IMR-90 (cell line): ENCODE results near the gene KRT71. TPM values are rescaled to one million over a fixed set of nuclear protein-coding genes. Genes with fewer than 3 reads are reported as not detected.

ENCODE experiments used
- ATAC-seq: fragments of 200-7000 bp; cut with Tn5 transposase; 2 replicates; pipeline ENCODE4 v1.9.1; 2020; ENCODE audit warnings: low read depth, mild to moderate bottlenecking, moderate library complexity
- BruUV-seq: library from RNA; stranded (reverse); fragments of 400-500 nt; replicated peaks from 2 replicates; lab custom pipeline; 2021; lab: Mats Ljungman, UMichigan
- CTCF ChIA-PET: fragments of 300-600 bp; formaldehyde crosslinking; extraction: SDS; loops from one replicate; lab custom pipeline; 2021; ENCODE audit warnings: antibody characterized with exemption; lab: Yijun Ruan, JAX
- POLR2A ChIA-PET: fragments of 300-600 bp; sonication (Branson Sonifier 250); formaldehyde crosslinking; loops from one replicate; lab custom pipeline; 2022; ENCODE audit warnings: antibody characterized with exemption; ENCODE audit not compliant: unreplicated experiment; lab: Charles Lee
- DNase-seq: peaks from one replicate; pipeline ENCODE4 v3.0.0; 2013
- H2AFZ ChIP-seq: replicated peaks from 2 replicates; pipeline ENCODE3; 2013; ENCODE audit warnings: low read length, mild to moderate bottlenecking; ENCODE audit not compliant: poor library complexity
- H2AK5ac ChIP-seq: 2 replicates; pipeline ENCODE4 v1.6.1; 2013; ENCODE audit warnings: low read depth, low read length, inconsistent platforms
- H2AK9ac ChIP-seq: replicated peaks from 2 replicates; pipeline ENCODE3; 2013; ENCODE audit warnings: mild to moderate bottlenecking, low read depth, low read length, moderate library complexity; ENCODE audit not compliant: poor library complexity
- H2BK120ac ChIP-seq: 2 replicates; pipeline ENCODE4 v1.6.1; 2013; ENCODE audit warnings: low read depth, low read length, inconsistent platforms
- H2BK15ac ChIP-seq: 3 replicates; pipeline ENCODE4 v1.6.1; 2013; ENCODE audit warnings: low read depth, low read length, inconsistent platforms
- H2BK20ac ChIP-seq: 2 replicates; pipeline ENCODE4 v1.6.1; 2013; ENCODE audit warnings: low read depth, mild to moderate bottlenecking, inconsistent platforms, low read length, moderate library complexity
- H2BK5ac ChIP-seq: 2 replicates; pipeline ENCODE4 v1.6.1; 2013; ENCODE audit warnings: mild to moderate bottlenecking, low read depth, low read length, inconsistent platforms; ENCODE audit not compliant: poor library complexity, severe bottlenecking
- H3K14ac ChIP-seq: replicated peaks from 2 replicates; pipeline ENCODE4 v1.6.1; 2013; ENCODE audit warnings: low read depth, low read length, inconsistent platforms
- H3K18ac ChIP-seq: 2 replicates; pipeline ENCODE4 v1.6.1; 2013; ENCODE audit warnings: low read depth, low read length, control low read depth
- H3K23ac ChIP-seq: 2 replicates; pipeline ENCODE4 v1.6.1; 2013; ENCODE audit warnings: low read depth, low read length, inconsistent platforms
- H3K27ac ChIP-seq: 2 replicates; pipeline ENCODE4 v1.5.1; 2013; ENCODE audit warnings: mild to moderate bottlenecking, control low read depth, low read length; ENCODE audit not compliant: insufficient read depth
- H3K27me3 ChIP-seq: 2 replicates; pipeline ENCODE4 v1.6.1; 2013; ENCODE audit warnings: low read length; ENCODE audit not compliant: control insufficient read depth, insufficient read depth
- H3K36me3 ChIP-seq: 2 replicates; pipeline ENCODE4 v1.6.1; 2013; ENCODE audit warnings: low read length, mixed read lengths; ENCODE audit not compliant: control insufficient read depth, insufficient read depth
- H3K4ac ChIP-seq: 2 replicates; pipeline ENCODE4 v1.6.1; 2013; ENCODE audit warnings: low read depth, low read length, inconsistent platforms
- H3K4me1 ChIP-seq: 2 replicates; pipeline ENCODE4 v1.6.1; 2013; ENCODE audit warnings: low read length, mixed read lengths; ENCODE audit not compliant: control insufficient read depth, insufficient read depth
- H3K4me2 ChIP-seq: 2 replicates; pipeline ENCODE4 v1.6.1; 2013; ENCODE audit warnings: low read depth, mild to moderate bottlenecking, control low read depth, low read length, moderate library complexity
- H3K4me3 ChIP-seq: 2 replicates; pipeline ENCODE4 v1.5.1; 2013; ENCODE audit warnings: low read depth, mild to moderate bottlenecking, control low read depth, low read length, moderate library complexity; ENCODE audit not compliant: insufficient read depth
- H3K56ac ChIP-seq: 2 replicates; pipeline ENCODE4 v1.6.1; 2013; ENCODE audit warnings: low read length, inconsistent platforms; ENCODE audit not compliant: insufficient read depth; ENCODE audit errors: extremely low read depth
- H3K79me1 ChIP-seq, 2 experiments: 2 replicates each; pipeline ENCODE4 v1.6.1; 2013; ENCODE audit warnings: low read length in 2 of 2, inconsistent platforms in 1 of 2, low read depth in 1 of 2
- H3K9ac ChIP-seq: 2 replicates; pipeline ENCODE4 v1.6.1; 2013; ENCODE audit warnings: low read depth, low read length, control low read depth
- H3K9me1 ChIP-seq: 2 replicates; pipeline ENCODE4 v1.6.1; 2013; ENCODE audit warnings: low read length, inconsistent platforms; ENCODE audit not compliant: insufficient read depth
- H3K9me3 ChIP-seq: 2 replicates; pipeline ENCODE4 v1.6.1; 2013; ENCODE audit warnings: low read length; ENCODE audit not compliant: control insufficient read depth, insufficient read depth
- H4K20me1 ChIP-seq: 2 replicates; pipeline ENCODE4 v1.6.1; 2013; ENCODE audit warnings: low read length, inconsistent platforms; ENCODE audit not compliant: insufficient read depth
- H4K5ac ChIP-seq: 2 replicates; pipeline ENCODE4 v1.6.1; 2013; ENCODE audit warnings: mild to moderate bottlenecking, low read depth, low read length, control low read depth
- H4K8ac ChIP-seq, 2 experiments: 2 replicates each; pipeline ENCODE4 v1.6.1; 2013; ENCODE audit warnings: low read depth in 2 of 2, low read length in 2 of 2, control low read depth in 1 of 2, inconsistent platforms in 1 of 2
- H4K91ac ChIP-seq: 2 replicates; pipeline ENCODE4 v1.6.1; 2013; ENCODE audit warnings: low read depth, low read length, inconsistent platforms; ENCODE audit not compliant: insufficient read depth
- ELK1 ChIP-seq: fragments of 150-350 bp; IDR thresholded peaks from 2 replicates; pipeline ENCODE4 v1.6.1; 2016; ENCODE audit warnings: low read depth, mild to moderate bottlenecking, low read length, moderate library complexity, borderline replicate concordance
- MAFK ChIP-seq: IDR thresholded peaks from 2 replicates; pipeline ENCODE4 v1.6.1; 2012; ENCODE audit warnings: low read depth, low read length, improper control_type of control experiment
- MXI1 ChIP-seq: IDR thresholded peaks from 2 replicates; pipeline ENCODE4 v1.6.1; 2012; ENCODE audit warnings: low read depth, mild to moderate bottlenecking, low read length, moderate library complexity, borderline replicate concordance
- RCOR1 ChIP-seq: IDR thresholded peaks from 2 replicates; pipeline ENCODE4 v1.6.1; 2012; ENCODE audit warnings: mild to moderate bottlenecking, low read length, improper control_type of control experiment; ENCODE audit not compliant: insufficient replicate concordance
- RFX5 ChIP-seq: IDR thresholded peaks from 2 replicates; pipeline ENCODE4 v1.8.0; 2012; ENCODE audit warnings: low read depth, mild to moderate bottlenecking, low read length, moderate library complexity
- WGBS, 2 experiments: methylation state at CpG; one replicate each; pipeline versions ENCODE4 v1.1.5 to v1.1.7; 2013; ENCODE audit warnings: missing lambda C conversion rate in 2 of 2; ENCODE audit not compliant: insufficient read length in 1 of 2; ENCODE audit errors: extremely low coverage in 2 of 2; 5-methylcytosine and 5-hydroxymethylcytosine counted together
- dilution Hi-C: fragments of 300-500 bp; cut with HindIII; formaldehyde crosslinking; loops from one replicate; pipeline ENCODE4 v1.14.3; 2018; ENCODE audit warnings: low sequenced_read_pairs; ENCODE audit not compliant: unreplicated experiment
- in situ Hi-C: fragments of 300-500 bp; cut with MboI; formaldehyde crosslinking; loops from 3 replicates; pipeline ENCODE4 v1.14.3; 2019; ENCODE audit warnings: low sequenced_read_pairs, inconsistent platforms, mixed read lengths
- intact Hi-C: fragments of 100-400 bp; cut with micrococcal nuclease; formaldehyde crosslinking; loops from 2 replicates; pipeline ENCODE4 v1.10.0; 2022
- polyA plus RNA-seq, 3 experiments: library from polyadenylated mRNA; depleted of rRNA; stranded (reverse); fragments of >200 nt; gene quantifications; 2 replicates each; pipeline ENCODE4 v1.2.3, GENCODE V29; 2012; ENCODE audit warnings: low replicate concordance in 1 of 3
- total RNA-seq: library from RNA; depleted of rRNA; stranded (reverse); fragments of >200 nt; gene quantifications from 2 replicates; pipeline ENCODE4 v1.2.3, GENCODE V29; 2012

The KRT71 gene
- total and polyA plus RNA-seq, 2 of the 4 experiments (the other 2 are of a cell fraction): not detected

- no peak overlapping the region for H2BK20ac ChIP-seq
- peaks cover 14% of the 10 kb centered on the region for H3K27me3 ChIP-seq
- H4K20me1 ChIP-seq: no peaks in the 10 kb centered on the region
- H3K9me1 ChIP-seq: no peaks in the 10 kb centered on the region; the same call in 1 of the 2 replicates
- intact Hi-C loops (no loop called here), in situ Hi-C loops (no loop called here), dilution Hi-C loops (no loop called here)
- DNase-seq (no peak), ATAC-seq (no peak; the same call in 1 of the 2 replicates)
- POLR2A ChIA-PET: no interaction called here
- no peak overlapping the region for H3K27ac ChIP-seq
- no peak overlapping the region for H4K8ac ChIP-seq
- BruUV-seq: no TSS peak
- no peak overlapping the region for H2BK15ac ChIP-seq
- no peak overlapping the region for H2BK120ac ChIP-seq
- no peak overlapping the region for H3K4me3 ChIP-seq
- H3K79me1 ChIP-seq: no peaks in the 10 kb centered on the region
- no peaks in the 10 kb centered on the region for H3K9me3 ChIP-seq
- no peak overlapping the region for H2AK5ac ChIP-seq
- no peak overlapping the region for H3K14ac ChIP-seq
- no peak overlapping the region for H2AK9ac ChIP-seq
- WGBS, 2 experiments: 57% methylated on average over 8 of the region's 17 CpGs; no CpG with 5 or more reads in 1 of the 2 experiments
- H3K4me2 ChIP-seq: no peak overlapping the region
- CTCF ChIA-PET: no interaction called here
- H3K18ac ChIP-seq: no peak overlapping the region
- no peak overlapping the region for H3K4ac ChIP-seq
- no peaks in the 10 kb centered on the region for H3K4me1 ChIP-seq
- no peak overlapping the region for H2BK5ac ChIP-seq
- H3K23ac ChIP-seq: no peak overlapping the region
- no peak overlapping the region for H2AFZ ChIP-seq
- H4K5ac ChIP-seq: no peak overlapping the region
- H4K91ac ChIP-seq: no peak overlapping the region
- no peak for TF ChIP-seq RFX5
- TF ChIP-seq MXI1: no peak
- TF ChIP-seq ELK1: no peak
- TF ChIP-seq MAFK: no peak
- no peak for TF ChIP-seq RCOR1
- no peak overlapping the region for H3K9ac ChIP-seq
- no peak overlapping the region for H3K56ac ChIP-seq
- H3K36me3 ChIP-seq: no peaks in the 10 kb centered on the region
These were observed 8.7 kb downstream of the KRT71 start for GRCh38 chr12:52543985-52544883.
